HG02840 (cell line): ENCODE results near the gene DTX1.

ENCODE experiments used
- ATAC-seq: cut with Tn5 transposase; IDR thresholded peaks from one replicate; pipeline ENCODE4 v1.9.1; 2021; ENCODE audit warnings: mild to moderate bottlenecking, moderate library complexity, moderate number of reproducible peaks; ENCODE audit not compliant: unreplicated experiment, low FRiP score

DTX1 gene

DNA sequence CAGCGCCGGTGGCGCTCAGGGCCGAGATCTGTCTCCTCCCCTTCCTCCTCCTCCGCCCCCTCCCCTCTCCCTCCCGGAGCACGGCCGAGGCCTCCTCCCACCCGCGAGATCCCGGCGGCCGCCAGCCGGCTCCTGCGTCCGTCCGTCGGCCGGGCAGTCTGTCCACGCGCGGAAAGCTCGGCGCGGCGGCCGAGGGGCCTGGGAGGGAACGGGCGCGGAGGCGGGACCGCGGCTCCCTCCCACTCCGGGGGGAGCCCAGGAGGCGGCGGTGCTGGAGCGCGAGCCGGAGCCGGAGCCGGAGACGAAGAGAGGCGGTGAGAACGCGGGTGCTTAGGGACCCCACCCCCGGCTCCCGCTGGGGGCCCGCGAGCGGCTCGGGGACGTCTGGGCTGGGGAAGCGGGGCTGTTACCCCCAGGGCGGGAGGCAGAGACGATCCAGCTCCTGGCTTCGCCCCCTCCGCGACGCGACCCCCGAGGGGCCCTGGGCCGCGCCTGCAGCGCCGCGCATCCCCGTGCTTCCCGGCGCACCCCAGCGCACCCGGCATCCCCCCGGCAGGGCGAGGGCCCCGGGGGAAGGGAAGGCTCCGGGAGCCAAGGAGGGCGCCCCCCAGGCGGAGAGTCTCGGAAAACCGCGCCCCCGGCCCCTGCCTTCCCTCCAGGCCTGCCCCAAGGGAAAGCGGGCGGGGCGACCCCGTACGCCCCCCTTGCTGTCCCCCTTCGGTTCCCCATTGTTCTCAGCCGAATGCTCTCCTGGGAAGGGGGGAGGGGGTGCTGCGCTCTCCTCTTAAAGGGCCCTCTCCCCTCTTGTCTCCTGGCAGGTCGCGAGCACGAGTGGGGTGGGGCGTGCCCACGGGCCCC is at the start of gene DTX1:
TSS of gene DTX1 (plus strand) at position 100 of the 858 bp plus-strand sequence. CDS start 1,463 bp downstream, outside the sequence.
- no peak for ATAC-seq

DNA sequence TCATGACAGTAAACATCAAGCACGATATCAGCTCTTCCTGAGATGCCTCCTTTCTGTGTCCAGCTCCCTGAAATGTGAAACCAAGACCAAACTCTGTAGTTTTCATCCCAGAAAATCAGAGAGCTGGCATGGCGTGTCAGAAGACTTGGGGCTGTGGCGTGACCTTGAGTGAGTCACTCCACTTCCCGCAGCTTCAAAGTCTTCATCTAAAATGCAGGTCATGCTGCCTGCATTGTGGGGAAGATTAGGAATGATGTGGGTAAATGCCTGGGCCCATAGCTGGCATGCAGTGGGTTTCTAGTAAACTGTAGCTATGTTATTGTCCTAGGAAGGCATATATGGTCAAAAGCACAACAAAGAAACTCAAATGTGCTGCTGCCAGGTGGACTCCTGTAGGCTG is 49.4 kb upstream of the DTX1 start:
- ATAC-seq: no peak

DNA sequence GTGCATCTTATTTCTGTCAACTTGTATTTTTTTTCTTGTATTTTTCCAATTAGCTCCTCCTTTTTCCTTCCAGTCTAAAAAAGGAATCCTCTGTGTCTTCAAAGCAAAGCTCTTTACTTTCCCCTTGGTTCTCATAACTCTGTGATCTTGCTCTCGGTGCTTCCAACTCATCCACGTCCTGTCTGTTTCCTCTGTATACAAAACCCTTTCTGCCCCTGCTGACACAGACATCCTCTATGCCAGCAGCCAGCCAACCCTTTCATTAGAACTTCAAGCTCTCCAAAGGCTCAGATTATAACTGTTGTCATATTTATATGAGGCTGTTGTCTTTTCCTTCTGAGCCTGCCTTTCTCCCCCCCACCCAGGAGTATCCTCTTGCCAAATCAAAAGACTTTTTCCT is 45.8 kb upstream of the DTX1 start:
- no peak for ATAC-seq

DNA sequence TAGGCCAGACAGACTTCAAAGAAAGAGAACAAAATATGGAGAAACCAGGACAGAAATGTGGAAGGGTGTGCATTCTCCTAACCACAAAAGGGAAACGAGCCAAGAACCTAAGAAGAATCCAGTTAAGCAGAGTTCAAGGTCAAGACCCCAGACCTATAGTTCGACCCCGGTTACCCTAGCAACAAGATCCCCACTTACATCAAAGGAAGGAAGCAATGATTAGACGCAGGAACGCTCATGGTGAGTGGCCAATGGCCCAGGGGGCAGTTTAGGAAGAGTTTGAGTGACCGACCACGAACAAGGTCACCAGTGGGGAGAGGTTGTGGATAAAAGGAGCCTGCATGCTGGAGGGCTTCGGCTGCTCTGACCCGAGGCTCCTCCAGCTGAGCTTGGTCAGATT is 42.0 kb upstream of the DTX1 start:
- ATAC-seq: no peak

GRCh38 chr12:113016796-113017195 is 39.7 kb upstream of the DTX1 start:
- ATAC-seq: no peak

DNA sequence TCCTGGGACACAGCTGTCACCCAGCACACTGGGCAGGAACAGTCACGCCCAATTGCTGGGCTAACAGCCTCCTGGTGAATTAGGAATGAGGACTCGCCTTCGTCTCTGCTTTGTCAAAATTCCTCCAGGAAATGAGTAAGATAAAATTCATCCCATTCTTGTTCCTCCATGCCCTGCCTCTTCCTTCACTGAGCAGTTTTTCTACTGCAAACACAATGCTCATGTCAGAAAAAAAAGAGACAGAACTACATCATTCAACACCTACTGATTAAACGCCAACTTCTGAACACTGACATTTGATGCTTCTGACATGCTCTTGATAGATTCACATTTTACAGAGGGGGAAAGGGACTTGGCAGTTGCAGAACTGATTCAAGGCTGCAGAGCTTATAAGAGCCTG is 37.5 kb upstream of the DTX1 start:
- ATAC-seq: no peak

DNA sequence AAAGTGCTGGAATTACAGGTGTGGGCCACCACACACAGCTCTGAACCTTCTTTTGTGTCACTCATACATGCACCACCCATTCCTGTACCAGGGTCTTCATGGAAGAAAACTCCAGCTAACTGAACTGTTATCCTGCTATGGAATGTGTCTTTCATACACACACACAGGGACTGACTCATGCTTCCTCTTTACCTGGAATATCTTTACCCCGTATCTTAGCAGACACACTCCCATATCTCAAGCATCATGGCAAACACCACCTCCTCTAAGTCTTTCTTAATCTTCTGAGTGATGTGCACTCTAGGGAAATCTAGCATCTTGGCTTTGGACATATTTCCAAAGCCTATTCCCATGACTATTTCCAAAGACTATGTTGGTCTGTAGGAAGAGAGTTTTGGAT is 35.0 kb upstream of the DTX1 start:
- no peak for ATAC-seq

DNA sequence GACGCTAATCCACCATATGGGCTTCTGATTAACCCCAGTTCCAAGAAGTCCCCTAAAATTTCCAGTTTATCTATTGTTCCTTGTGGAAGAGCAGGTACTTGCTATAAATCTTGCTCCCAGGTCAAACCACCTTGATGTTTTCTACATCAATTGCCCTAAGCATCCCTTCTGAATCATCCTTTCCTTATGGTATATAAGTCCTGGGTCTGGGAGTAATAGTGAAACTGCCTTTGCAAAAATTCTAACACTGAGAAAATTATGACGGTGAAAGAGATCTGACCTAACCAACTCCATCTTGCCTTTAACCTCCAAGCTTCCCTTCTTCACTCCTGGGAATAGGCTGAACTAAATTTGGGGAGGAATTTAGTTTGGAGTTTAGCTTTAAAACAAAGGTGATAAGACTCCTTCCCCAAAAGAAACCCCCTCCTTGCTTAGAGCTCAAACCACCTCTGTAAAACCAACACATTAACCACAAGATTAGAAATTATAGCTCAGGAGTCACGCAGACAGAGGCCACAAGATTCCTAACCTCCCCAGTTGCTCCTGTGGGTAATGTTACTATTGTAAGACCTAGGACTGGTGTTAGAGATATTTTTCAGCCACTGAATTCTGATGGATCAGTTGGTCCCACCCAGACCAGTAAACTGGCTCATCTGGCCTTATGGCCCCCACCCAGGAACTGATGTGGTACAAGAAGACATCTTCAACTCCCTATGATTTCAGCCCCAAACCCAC is 33.8 kb upstream of the DTX1 start:
- no peak for ATAC-seq

DNA sequence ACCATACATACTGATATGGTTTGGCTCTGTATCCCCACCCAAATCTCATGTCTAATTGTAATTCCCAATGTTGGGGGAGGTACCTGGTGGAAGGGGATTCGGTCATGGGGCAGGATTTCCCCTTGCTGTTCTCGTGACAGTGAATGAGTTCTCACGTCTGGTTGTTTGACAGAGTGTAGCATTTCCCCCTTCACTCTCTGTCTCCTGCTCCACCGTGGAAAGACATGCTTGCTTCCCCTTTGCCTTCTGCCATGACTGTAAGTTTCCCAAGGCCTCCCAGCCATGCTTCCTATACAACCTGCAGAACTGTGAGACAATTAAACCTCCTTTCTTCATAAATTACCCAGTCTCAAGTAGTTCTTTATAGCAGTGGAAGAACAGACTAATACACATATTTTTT is 28.8 kb upstream of the DTX1 start:
- no peak for ATAC-seq

GRCh38 chr12:113030875-113031525 is 25.5 kb upstream of the DTX1 start:
- no peak for ATAC-seq

GRCh38 chr12:113039911-113040445 is 16.6 kb upstream of the DTX1 start:
- no peak for ATAC-seq

DNA sequence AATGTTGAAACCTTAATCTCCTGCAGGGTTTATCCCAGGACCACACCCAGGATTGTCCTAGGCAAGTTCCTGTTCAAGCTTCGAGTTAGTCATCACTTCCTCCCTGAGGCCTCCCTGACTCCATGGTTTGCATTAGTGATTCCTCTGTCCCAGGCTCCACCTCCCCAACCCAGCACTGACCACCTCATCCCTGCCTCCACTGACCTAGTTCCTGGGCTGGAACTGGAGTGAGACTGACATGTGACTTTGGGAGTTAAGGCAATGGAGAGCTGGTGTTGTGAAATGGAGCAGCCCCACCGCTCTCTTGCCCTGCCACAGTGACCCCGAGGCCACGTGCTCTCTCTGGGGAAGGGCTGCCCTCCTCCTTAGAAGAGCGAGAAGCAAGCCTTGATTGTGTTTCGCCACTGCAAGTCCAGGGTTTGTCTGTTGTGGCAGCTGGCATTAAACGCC is 15.8 kb upstream of the DTX1 start:
- ATAC-seq: no peak

- no peak for ATAC-seq
These were observed 15.0 kb upstream of the DTX1 start for GRCh38 chr12:113041560-113041959.

- ATAC-seq: no peak
These were observed 13.3 kb upstream of the DTX1 start for GRCh38 chr12:113043240-113043639.

GRCh38 chr12:113044516-113044915 is 12.0 kb upstream of the DTX1 start:
- no peak for ATAC-seq

DNA sequence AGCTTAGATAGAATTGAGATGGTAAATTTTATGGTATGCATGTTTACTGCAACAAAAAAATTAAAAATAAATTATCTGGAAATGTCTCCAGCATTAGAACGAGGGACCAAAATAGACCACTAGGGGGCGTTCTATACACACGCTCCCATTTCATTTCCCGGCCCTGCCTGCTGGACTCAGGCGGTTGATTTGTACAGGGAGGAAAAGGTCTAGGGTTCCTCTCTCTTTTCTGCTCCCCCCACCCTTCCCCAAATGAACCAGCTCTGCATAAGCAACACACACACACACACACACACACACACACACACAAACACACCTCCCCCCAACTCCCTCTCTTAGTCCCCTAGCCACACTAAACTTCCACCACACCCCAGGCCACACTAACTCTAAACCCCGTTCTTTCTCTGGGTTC is 7.8 kb upstream of the DTX1 start:
- no peak for ATAC-seq

GRCh38 chr12:113049976-113050742 is 6.4 kb upstream of the DTX1 start:
- ATAC-seq: no peak

GRCh38 chr12:113050795-113051194 is 5.7 kb upstream of the DTX1 start:
- no peak for ATAC-seq

DNA sequence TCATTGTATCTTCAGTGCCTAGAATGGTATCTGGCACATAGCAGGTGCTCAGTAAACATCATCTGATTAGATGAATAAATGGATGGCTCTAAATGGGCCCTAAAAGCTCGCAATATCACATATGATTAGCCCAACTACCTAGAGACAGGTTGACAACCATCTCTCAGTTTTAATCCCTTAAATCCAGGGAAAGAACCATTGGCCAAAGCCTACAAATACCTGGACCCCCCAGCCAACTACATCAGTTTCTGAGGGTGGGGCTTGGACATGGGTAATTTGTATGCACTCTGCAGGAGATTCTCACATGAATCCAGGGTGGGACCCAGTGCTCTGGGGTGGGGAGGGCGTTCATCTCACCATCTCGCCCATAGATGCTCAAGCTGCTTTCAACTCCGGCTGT is 4.8 kb upstream of the DTX1 start:
- ATAC-seq: no peak

GRCh38 chr12:113052326-113052725 is 4.2 kb upstream of the DTX1 start:
- ATAC-seq: no peak
